Measurements from ENCODE around the gene PTPRM. TPM values are rescaled to one million over a fixed set of nuclear protein-coding genes. Genes with fewer than 3 reads are reported as not detected.

The PTPRM gene
- total and polyA plus RNA-seq, 3 donors from 2014 or later: 76.4 to 101 (median 94.6) TPM

DNA sequence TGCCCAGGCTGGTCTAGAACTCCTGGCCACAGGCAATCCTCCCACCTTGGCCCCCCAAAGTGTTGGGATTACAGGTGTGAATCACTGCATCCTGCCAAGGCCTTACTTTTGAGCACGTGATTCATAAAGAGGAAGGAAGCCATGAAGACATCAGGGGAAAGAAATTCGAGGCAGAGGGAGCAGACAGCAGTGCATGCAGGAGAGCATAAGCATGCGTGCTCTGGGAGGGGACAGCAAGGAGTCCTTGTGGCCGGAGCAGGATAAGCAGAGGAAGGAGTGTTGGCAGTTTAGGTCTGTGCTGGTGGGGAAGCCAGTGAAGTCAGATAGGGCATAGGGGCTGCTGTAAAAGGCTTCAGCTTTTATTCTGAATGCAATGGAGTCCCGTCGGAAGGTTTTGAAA, 641.6 kb downstream of the PTPRM start:
- no peak overlapping the region for H3K27ac ChIP-seq
- H3K4me3 ChIP-seq: no peak overlapping the region
- 82 to 88% methylated on average over 6 of the region's 6 CpGs for WGBS, 2 donors
- TF ChIP-seq POLR2A (IDR thresholded peaks at IDR 0.05): no peak
- TF ChIP-seq, protein P1, sequence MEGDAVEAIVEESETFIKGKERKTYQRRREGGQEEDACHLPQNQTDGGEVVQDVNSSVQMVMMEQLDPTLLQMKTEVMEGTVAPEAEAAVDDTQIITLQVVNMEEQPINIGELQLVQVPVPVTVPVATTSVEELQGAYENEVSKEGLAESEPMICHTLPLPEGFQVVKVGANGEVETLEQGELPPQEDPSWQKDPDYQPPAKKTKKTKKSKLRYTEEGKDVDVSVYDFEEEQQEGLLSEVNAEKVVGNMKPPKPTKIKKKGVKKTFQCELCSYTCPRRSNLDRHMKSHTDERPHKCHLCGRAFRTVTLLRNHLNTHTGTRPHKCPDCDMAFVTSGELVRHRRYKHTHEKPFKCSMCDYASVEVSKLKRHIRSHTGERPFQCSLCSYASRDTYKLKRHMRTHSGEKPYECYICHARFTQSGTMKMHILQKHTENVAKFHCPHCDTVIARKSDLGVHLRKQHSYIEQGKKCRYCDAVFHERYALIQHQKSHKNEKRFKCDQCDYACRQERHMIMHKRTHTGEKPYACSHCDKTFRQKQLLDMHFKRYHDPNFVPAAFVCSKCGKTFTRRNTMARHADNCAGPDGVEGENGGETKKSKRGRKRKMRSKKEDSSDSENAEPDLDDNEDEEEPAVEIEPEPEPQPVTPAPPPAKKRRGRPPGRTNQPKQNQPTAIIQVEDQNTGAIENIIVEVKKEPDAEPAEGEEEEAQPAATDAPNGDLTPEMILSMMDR (IDR thresholded peaks at IDR 0.05): no peak
- intact Hi-C loops (cut with DNase I; ENCODE audit: low total_unique reads): no loop called here
- H3K36me3 ChIP-seq (ENCODE audit: low read depth, missing control alignments): no peaks in the 10 kb centered on the region
- H3K9me3 ChIP-seq: no peaks in the 10 kb centered on the region
- DNase-seq: no peak
- no peaks in the 10 kb centered on the region for H3K27me3 ChIP-seq
- no peaks in the 10 kb centered on the region for H3K4me1 ChIP-seq

DNA sequence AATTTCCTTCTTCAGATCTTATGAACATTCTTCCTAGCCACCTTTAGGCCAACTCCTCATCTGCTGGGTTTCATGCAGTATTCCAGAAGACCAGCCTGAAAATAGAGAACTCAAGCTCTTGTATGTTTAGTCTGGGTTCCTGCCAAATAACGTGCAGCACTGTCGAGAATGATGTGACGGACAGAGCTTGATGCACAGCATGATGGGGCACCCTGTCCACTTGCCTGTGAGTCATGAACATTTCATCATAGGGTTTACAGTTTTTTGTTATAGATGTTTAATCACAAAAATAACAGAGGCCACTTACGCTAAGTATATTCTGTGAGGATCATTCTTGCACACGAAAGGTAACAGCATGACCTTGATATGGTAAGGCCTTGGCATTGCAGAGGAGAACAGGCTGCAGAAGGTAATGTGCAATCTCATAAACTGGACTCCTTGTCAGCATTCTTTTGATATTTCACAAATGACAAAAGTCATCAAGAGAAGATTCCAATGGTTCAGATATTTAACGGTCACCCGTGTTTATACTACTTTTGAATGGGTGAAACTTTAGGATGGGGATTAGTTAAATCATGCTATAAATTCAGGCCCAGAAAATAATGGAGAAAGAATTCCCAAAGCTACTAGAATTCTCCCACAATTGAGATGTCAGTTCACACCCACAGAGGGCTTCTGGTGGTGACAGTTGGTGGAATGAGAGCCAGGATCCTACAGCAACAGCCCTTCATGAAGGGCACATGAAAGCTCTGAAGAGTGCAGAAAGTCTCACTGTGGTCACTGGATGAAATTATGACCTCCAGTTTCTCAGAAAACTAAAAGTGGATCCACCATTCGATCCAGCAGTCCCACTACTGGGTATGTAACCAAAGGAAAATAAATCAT, 646.0 kb downstream of the PTPRM start:
- H3K4me1 ChIP-seq: no peaks in the 10 kb centered on the region
- H3K27me3 ChIP-seq: no peaks in the 10 kb centered on the region
- 69% methylated on average over 8 of the region's 8 CpGs for WGBS, 2 donors
- H3K4me3 ChIP-seq: no peak overlapping the region
- no peak overlapping the region for H3K27ac ChIP-seq
- TF ChIP-seq, protein P1 (IDR thresholded peaks at IDR 0.05): no peak
- TF ChIP-seq POLR2A (IDR thresholded peaks at IDR 0.05): no peak
- no peaks in the 10 kb centered on the region for H3K36me3 ChIP-seq (ENCODE audit: low read depth, missing control alignments)
- intact Hi-C loops (cut with DNase I; ENCODE audit: low total_unique reads): no loop called here
- no peak for DNase-seq
- no peaks in the 10 kb centered on the region for H3K9me3 ChIP-seq

DNA sequence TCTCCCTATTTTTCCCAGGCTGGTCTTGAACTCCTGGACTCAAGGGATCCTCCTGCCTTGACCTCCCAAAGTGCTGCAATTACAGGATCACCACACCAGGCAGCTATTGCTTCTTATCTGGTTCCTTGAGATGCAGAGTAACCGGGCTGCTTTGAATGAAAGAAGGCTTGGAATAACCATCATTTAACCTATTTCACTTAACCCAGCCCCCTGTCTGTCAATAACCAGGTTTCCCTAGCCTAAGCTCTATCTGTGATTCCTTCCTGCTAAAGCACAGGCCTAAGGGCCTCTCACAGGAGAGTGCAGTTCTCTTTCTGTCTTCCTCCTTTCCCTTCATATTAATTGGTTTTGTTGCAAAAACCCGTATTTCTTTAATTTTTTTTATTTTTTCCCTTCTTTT, 648.6 kb downstream of the PTPRM start:
- intact Hi-C loops (cut with DNase I; ENCODE audit: low total_unique reads): no loop called here
- Histone ChIP-seq H3K4me1 (no peaks in the 10 kb centered on the region), H3K27ac (no peak overlapping the region), H3K4me3 (no peak overlapping the region), H3K27me3 (no peaks in the 10 kb centered on the region), H3K9me3 (no peaks in the 10 kb centered on the region), H3K36me3 (ENCODE audit: low read depth, missing control alignments) (no peaks in the 10 kb centered on the region)
- DNase-seq: no peak
- TF ChIP-seq, protein P1 (IDR thresholded peaks at IDR 0.05): no peak
- WGBS, 2 donors: 87 to 95% methylated on average over 2 of the region's 2 CpGs

DNA sequence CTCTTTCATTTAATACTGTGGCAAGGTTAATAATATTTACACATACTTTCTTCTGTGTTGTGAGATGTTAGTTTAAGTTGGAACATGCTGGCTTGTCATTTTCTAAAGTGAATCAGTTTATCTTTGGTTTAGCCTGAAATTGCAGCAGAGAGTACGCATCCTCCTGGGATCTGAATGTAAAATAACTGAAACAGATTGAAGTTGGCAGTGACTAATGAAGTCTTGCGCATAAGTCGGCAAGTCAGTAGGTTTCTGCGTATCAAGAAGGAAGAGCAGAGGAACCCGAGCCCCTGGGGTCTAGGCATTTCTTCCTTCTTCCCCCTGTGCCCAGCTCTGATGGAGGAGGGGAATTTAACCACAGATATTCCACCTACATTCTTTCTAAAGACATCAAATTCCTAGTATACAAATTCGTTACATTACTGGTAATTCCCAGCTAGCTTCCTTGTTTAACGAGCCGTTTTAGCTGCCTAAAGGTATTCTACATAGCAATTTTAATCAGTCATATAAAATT, 650.0 kb downstream of the PTPRM start:
- Histone ChIP-seq H3K9me3 (no peaks in the 10 kb centered on the region), H3K36me3 (ENCODE audit: low read depth, missing control alignments) (no peaks in the 10 kb centered on the region), H3K4me1 (no peaks in the 10 kb centered on the region), H3K27ac (no peak overlapping the region), H3K4me3 (no peak overlapping the region), H3K27me3 (no peaks in the 10 kb centered on the region)
- TF ChIP-seq, protein P1 (IDR thresholded peaks at IDR 0.05): no peak
- TF ChIP-seq POLR2A (IDR thresholded peaks at IDR 0.05): no peak
- 86 to 89% methylated on average over 8 of the region's 8 CpGs for WGBS, 2 donors
- intact Hi-C loops (cut with DNase I; ENCODE audit: low total_unique reads): no loop called here
- no peak for DNase-seq
